Hepatocyte (in vitro differentiated cells): ENCODE data around the gene CIP2A. TPM values are rescaled to one million over a fixed set of nuclear protein-coding genes. Genes with fewer than 3 reads are reported as not detected.

Experiments
- DNase-seq: peaks from one replicate; pipeline ENCODE4 v3.0.0-alpha.2; 2016; ENCODE audit warnings: low spot score
- H2AFZ ChIP-seq: fragments of 200-600 bp; sonication (generic); 2 replicates; pipeline ENCODE4 v1.6.0; 2016; ENCODE audit warnings: antibody characterized with exemption, mild to moderate bottlenecking
- H3K27ac ChIP-seq: fragments of 200-600 bp; sonication (generic); 2 replicates; pipeline ENCODE4 v1.5.1; 2016; ENCODE audit warnings: mild to moderate bottlenecking
- H3K27me3 ChIP-seq: fragments of 200-600 bp; sonication (generic); 2 replicates; pipeline ENCODE4 v1.6.1; 2016
- H3K36me3 ChIP-seq: fragments of 200-600 bp; sonication (generic); replicated peaks from 2 replicates; pipeline ENCODE4 v1.5.1; 2016; ENCODE audit warnings: low read depth; ENCODE audit not compliant: insufficient read depth
- H3K4me1 ChIP-seq: fragments of 200-600 bp; sonication (generic); 2 replicates; pipeline ENCODE4 v1.5.1; 2016; ENCODE audit warnings: mild to moderate bottlenecking, moderate library complexity; ENCODE audit not compliant: insufficient read depth
- H3K4me2 ChIP-seq: fragments of 200-600 bp; sonication (generic); 2 replicates; pipeline ENCODE4 v1.6.0; 2016
- H3K4me3 ChIP-seq: fragments of 200-600 bp; sonication (generic); 2 replicates; pipeline ENCODE4 v1.5.1; 2016; ENCODE audit warnings: mild to moderate bottlenecking
- H3K79me2 ChIP-seq: fragments of 200-600 bp; sonication (generic); 2 replicates; pipeline ENCODE4 v1.6.0; 2017; ENCODE audit warnings: mild to moderate bottlenecking
- H3K9me2 ChIP-seq: fragments of 200-600 bp; sonication (generic); replicated peaks from 2 replicates; pipeline ENCODE4 v1.6.0; 2017; ENCODE audit warnings: mild to moderate bottlenecking; ENCODE audit not compliant: insufficient read depth
- H3K9me3 ChIP-seq: fragments of 200-600 bp; sonication (generic); 2 replicates; pipeline ENCODE4 v1.5.1; 2016; ENCODE audit warnings: low read depth, mild to moderate bottlenecking
- H4K20me1 ChIP-seq: fragments of 200-600 bp; sonication (generic); 2 replicates; pipeline ENCODE4 v1.6.0; 2016; ENCODE audit warnings: mild to moderate bottlenecking; ENCODE audit not compliant: insufficient read depth, poor library complexity, severe bottlenecking
- EZH2 ChIP-seq: fragments of 200-600 bp; sonication (generic); IDR thresholded peaks from 2 replicates; pipeline ENCODE4 v1.6.1; 2016; ENCODE audit warnings: antibody characterized with exemption, mild to moderate bottlenecking, borderline replicate concordance
- EZH2phosphoT487 ChIP-seq: fragments of 200-600 bp; sonication (generic); IDR thresholded peaks from one replicate; pipeline ENCODE4 v1.6.1; 2018; ENCODE audit warnings: antibody characterized with exemption, mild to moderate bottlenecking, low read depth, moderate library complexity; ENCODE audit not compliant: unreplicated experiment, severe bottlenecking
- WGBS: methylation state at CpG from one replicate; pipeline ENCODE4 v1.1.6; 2016; ENCODE audit warnings: low lambda C conversion rate; ENCODE audit errors: missing lambda C conversion rate; 5-methylcytosine and 5-hydroxymethylcytosine counted together
- polyA plus RNA-seq: library from polyadenylated mRNA; unstranded; fragments of >200 nt; fragmentation: Nextera tagmentation; extraction: Ambion mirVana; gene quantifications from 2 replicates; pipeline ENCODE4 v1.2.1, GENCODE V29; 2016
- total RNA-seq: library from RNA; depleted of rRNA; stranded (reverse); fragments of >200 nt; gene quantifications from 2 replicates; pipeline ENCODE4 v1.2.3, GENCODE V29; 2014
- TF ChIP-seq, protein P1 (sequence below): fragments of 200-600 bp; sonication (generic); IDR thresholded peaks from 2 replicates; pipeline ENCODE4 v1.5.1; 2016; ENCODE audit warnings: antibody characterized with exemption, mild to moderate bottlenecking; ENCODE audit not compliant: poor library complexity

The CIP2A gene
- total and polyA plus RNA-seq, 2 experiments from 2014 or later: 3.7 to 9.8 TPM

- no peaks in the 10 kb centered on the region for H3K79me2 ChIP-seq
- no peaks in the 10 kb centered on the region for H3K9me3 ChIP-seq
- 82% methylated on average over 1 of the region's 1 CpG for WGBS
- TF ChIP-seq, protein P1, sequence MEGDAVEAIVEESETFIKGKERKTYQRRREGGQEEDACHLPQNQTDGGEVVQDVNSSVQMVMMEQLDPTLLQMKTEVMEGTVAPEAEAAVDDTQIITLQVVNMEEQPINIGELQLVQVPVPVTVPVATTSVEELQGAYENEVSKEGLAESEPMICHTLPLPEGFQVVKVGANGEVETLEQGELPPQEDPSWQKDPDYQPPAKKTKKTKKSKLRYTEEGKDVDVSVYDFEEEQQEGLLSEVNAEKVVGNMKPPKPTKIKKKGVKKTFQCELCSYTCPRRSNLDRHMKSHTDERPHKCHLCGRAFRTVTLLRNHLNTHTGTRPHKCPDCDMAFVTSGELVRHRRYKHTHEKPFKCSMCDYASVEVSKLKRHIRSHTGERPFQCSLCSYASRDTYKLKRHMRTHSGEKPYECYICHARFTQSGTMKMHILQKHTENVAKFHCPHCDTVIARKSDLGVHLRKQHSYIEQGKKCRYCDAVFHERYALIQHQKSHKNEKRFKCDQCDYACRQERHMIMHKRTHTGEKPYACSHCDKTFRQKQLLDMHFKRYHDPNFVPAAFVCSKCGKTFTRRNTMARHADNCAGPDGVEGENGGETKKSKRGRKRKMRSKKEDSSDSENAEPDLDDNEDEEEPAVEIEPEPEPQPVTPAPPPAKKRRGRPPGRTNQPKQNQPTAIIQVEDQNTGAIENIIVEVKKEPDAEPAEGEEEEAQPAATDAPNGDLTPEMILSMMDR: no peak
- TF ChIP-seq EZH2phosphoT487: no peak
- no peak for TF ChIP-seq EZH2
- no peak overlapping the region for H2AFZ ChIP-seq
- H3K27me3 ChIP-seq: no peaks in the 10 kb centered on the region
- H3K4me2 ChIP-seq: no peak overlapping the region
- DNase-seq: no peak
- H3K27ac ChIP-seq: no peak overlapping the region
- no peak overlapping the region for H3K4me3 ChIP-seq
- no peaks in the 10 kb centered on the region for H3K36me3 ChIP-seq
- no peaks in the 10 kb centered on the region for H3K4me1 ChIP-seq
- H4K20me1 ChIP-seq: no peaks in the 10 kb centered on the region
- no peaks in the 10 kb centered on the region for H3K9me2 ChIP-seq
Measured at GRCh38 chr3:108518895-108519294, 70.3 kb downstream of the CIP2A start.

GRCh38 chr3:108516881-108517280 is 72.4 kb downstream of the CIP2A start:
- H4K20me1 ChIP-seq: no peaks in the 10 kb centered on the region
- H2AFZ ChIP-seq: no peak overlapping the region
- H3K4me3 ChIP-seq: no peak overlapping the region
- TF ChIP-seq, protein P1: no peak
- H3K4me2 ChIP-seq: no peak overlapping the region
- H3K27ac ChIP-seq: no peak overlapping the region
- no peaks in the 10 kb centered on the region for H3K9me2 ChIP-seq
- H3K36me3 ChIP-seq: no peaks in the 10 kb centered on the region
- DNase-seq: no peak
- H3K9me3 ChIP-seq: no peaks in the 10 kb centered on the region
- H3K79me2 ChIP-seq: no peaks in the 10 kb centered on the region
- 79% methylated on average over 2 of the region's 2 CpGs for WGBS
- H3K4me1 ChIP-seq: no peaks in the 10 kb centered on the region
- no peaks in the 10 kb centered on the region for H3K27me3 ChIP-seq

DNA sequence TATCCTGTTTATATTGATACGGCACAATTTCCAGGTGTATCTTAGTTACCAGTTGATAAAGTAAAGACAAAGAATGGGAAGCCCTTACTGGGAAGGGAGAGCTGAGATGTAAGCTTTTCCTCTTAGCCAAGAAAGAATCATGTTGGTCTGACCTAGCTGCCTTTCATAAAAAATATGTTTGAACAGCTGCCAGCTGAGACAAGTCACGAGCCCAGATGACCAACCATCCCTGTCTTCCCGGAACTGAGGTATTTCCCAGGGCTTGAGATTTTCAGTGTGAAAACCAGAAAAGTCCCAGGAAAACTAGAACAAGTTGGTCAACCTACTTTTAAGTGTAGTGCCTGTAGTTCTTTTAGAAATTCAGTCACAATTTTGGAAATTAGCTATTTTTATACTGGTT is 75.3 kb downstream of the CIP2A start:
- no peak overlapping the region for H2AFZ ChIP-seq
- no peaks in the 10 kb centered on the region for H3K79me2 ChIP-seq
- no peak for DNase-seq
- no peaks in the 10 kb centered on the region for H3K9me3 ChIP-seq
- no peak overlapping the region for H3K4me2 ChIP-seq
- no peaks in the 10 kb centered on the region for H4K20me1 ChIP-seq
- 76% methylated on average over 3 of the region's 3 CpGs for WGBS
- no peaks in the 10 kb centered on the region for H3K27me3 ChIP-seq
- H3K4me3 ChIP-seq: no peak overlapping the region
- H3K9me2 ChIP-seq: no peaks in the 10 kb centered on the region
- no peak overlapping the region for H3K27ac ChIP-seq
- no peaks in the 10 kb centered on the region for H3K36me3 ChIP-seq
- no peaks in the 10 kb centered on the region for H3K4me1 ChIP-seq
- TF ChIP-seq EZH2phosphoT487: no peak
- TF ChIP-seq, protein P1: no peak
- no peak for TF ChIP-seq EZH2

DNA sequence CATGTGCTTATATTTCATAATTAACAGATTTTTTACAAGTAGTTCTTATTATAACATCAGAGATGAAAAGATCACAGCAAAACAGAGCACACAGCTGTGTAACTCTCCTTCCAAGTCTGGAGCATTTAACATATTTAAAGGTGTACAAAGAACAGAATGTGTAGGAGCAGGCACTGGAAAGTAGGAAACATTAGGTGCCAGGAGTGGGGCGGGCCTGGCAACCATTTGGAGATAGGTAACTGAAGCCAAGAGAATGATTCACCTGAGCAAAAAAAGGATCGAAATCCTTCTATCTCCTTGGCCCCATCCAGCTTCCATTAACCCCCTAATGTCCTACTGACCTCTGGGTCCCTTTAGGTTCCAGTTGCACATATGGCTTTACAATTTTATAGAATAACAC is 76.6 kb downstream of the CIP2A start:
- no peaks in the 10 kb centered on the region for H3K36me3 ChIP-seq
- WGBS: 80% methylated on average over 2 of the region's 2 CpGs
- no peak overlapping the region for H3K4me2 ChIP-seq
- no peaks in the 10 kb centered on the region for H3K4me1 ChIP-seq
- no peak overlapping the region for H3K4me3 ChIP-seq
- TF ChIP-seq EZH2 (no peak), EZH2phosphoT487 (no peak)
- TF ChIP-seq, protein P1: no peak
- no peaks in the 10 kb centered on the region for H3K9me2 ChIP-seq
- no peaks in the 10 kb centered on the region for H3K79me2 ChIP-seq
- H3K27ac ChIP-seq: no peak overlapping the region
- no peaks in the 10 kb centered on the region for H3K27me3 ChIP-seq
- H3K9me3 ChIP-seq: no peaks in the 10 kb centered on the region
- DNase-seq: no peak
- H4K20me1 ChIP-seq: no peaks in the 10 kb centered on the region
- no peak overlapping the region for H2AFZ ChIP-seq
